Measurements from ENCODE around the gene ZSWIM6. TPM values are rescaled to one million over a fixed set of nuclear protein-coding genes. Genes with fewer than 3 reads are reported as not detected.

ZSWIM6 gene
- total and polyA plus RNA-seq, 2 experiments from 2014 or later: 3.9 to 6.0 TPM

DNA sequence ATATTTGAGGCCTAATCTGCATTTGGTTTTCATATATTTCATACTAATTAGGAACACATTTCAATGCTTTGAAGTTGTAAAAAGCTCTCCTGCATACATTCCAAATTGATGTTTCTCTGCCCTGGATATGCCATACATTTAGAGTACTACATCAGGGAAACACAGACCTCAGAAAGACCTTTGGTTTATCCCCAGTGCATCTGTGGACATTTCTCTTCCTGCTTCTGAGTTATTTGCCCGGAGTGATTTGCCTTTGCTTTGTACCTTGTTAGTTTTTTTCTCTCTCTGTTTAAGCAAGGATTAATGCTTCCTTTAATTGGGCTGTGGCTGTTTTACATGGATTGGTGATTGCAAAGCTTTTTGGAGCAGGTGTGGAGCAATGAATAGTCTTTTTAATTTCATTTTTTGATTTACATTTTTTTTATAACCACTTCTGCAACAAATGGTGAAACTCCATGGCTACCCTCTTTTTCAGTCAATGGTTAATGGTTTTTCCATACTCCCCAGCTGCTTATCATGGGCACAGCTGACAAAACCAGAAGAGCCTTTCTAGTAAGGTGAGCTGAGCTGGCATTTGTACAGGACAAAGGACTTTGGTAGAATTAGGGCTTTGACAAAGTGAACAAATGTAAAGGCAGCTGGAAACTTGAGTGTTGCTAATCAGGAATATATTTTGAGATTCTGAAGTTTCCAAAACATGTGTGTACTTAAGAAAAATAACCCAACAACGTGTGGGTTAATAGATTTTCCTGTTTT, 54.2 kb downstream of the ZSWIM6 start:
- H2AFZ ChIP-seq: no peak overlapping the region
- H4K20me1 ChIP-seq (replicated peaks; ENCODE audit: insufficient read depth): peaks cover 9% of the 10 kb centered on the region; the same call in 1 of the 2 replicates
- ATAC-seq (no peak), DNase-seq (ENCODE audit: low spot score) (no peak)
- no peaks in the 10 kb centered on the region for H3K36me3 ChIP-seq (ENCODE audit: insufficient read depth)
- no peak overlapping the region for H3K27ac ChIP-seq (ENCODE audit: low read depth)
- Mint-ChIP-seq H3K4me1 (peaks cover 13% of the 10 kb centered on the region), H3K4me3 (no peak overlapping the region), H3K27ac (peak overlapping the region; percentile 20; the same call in 1 of the 2 replicates), H3K27me3 (ENCODE audit: insufficient read depth, low read depth, poor library complexity) (peaks cover under 1% of the 10 kb centered on the region), H3K9me3 (no peaks in the 10 kb centered on the region; the same call in 2 of the 3 replicates), H3K36me3 (ENCODE audit: low read depth) (no peaks in the 10 kb centered on the region; the same call in 2 of the 3 replicates)
- peaks cover 35% of the 10 kb centered on the region for H3K79me2 ChIP-seq (replicated peaks; ENCODE audit: insufficient read depth)
- peaks cover 8% of the 10 kb centered on the region for H3K4me1 ChIP-seq (ENCODE audit: insufficient read depth)
- TF ChIP-seq, protein P1, sequence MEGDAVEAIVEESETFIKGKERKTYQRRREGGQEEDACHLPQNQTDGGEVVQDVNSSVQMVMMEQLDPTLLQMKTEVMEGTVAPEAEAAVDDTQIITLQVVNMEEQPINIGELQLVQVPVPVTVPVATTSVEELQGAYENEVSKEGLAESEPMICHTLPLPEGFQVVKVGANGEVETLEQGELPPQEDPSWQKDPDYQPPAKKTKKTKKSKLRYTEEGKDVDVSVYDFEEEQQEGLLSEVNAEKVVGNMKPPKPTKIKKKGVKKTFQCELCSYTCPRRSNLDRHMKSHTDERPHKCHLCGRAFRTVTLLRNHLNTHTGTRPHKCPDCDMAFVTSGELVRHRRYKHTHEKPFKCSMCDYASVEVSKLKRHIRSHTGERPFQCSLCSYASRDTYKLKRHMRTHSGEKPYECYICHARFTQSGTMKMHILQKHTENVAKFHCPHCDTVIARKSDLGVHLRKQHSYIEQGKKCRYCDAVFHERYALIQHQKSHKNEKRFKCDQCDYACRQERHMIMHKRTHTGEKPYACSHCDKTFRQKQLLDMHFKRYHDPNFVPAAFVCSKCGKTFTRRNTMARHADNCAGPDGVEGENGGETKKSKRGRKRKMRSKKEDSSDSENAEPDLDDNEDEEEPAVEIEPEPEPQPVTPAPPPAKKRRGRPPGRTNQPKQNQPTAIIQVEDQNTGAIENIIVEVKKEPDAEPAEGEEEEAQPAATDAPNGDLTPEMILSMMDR (conservative IDR thresholded peaks at IDR 0.05; ENCODE audit: low read depth in 2 of 2): no peak
- TF ChIP-seq, protein P2, sequence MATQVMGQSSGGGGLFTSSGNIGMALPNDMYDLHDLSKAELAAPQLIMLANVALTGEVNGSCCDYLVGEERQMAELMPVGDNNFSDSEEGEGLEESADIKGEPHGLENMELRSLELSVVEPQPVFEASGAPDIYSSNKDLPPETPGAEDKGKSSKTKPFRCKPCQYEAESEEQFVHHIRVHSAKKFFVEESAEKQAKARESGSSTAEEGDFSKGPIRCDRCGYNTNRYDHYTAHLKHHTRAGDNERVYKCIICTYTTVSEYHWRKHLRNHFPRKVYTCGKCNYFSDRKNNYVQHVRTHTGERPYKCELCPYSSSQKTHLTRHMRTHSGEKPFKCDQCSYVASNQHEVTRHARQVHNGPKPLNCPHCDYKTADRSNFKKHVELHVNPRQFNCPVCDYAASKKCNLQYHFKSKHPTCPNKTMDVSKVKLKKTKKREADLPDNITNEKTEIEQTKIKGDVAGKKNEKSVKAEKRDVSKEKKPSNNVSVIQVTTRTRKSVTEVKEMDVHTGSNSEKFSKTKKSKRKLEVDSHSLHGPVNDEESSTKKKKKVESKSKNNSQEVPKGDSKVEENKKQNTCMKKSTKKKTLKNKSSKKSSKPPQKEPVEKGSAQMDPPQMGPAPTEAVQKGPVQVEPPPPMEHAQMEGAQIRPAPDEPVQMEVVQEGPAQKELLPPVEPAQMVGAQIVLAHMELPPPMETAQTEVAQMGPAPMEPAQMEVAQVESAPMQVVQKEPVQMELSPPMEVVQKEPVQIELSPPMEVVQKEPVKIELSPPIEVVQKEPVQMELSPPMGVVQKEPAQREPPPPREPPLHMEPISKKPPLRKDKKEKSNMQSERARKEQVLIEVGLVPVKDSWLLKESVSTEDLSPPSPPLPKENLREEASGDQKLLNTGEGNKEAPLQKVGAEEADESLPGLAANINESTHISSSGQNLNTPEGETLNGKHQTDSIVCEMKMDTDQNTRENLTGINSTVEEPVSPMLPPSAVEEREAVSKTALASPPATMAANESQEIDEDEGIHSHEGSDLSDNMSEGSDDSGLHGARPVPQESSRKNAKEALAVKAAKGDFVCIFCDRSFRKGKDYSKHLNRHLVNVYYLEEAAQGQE (IDR thresholded peaks at IDR 0.05; ENCODE audit: unreplicated experiment): no peak
- TF ChIP-seq ZNF331 (CRISPR knock-in tag; IDR thresholded peaks at IDR 0.05; ENCODE audit: low read depth): no peak
- H3K27me3 ChIP-seq (ENCODE audit: insufficient read depth): no peaks in the 10 kb centered on the region
- 0 out of 2 replicates have a peak, but pooled peaks cover 3% of the 10 kb centered on the region for H3K9me2 ChIP-seq (ENCODE audit: insufficient read depth)
- no peak overlapping the region for H3K4me2 ChIP-seq
- H3F3A ChIP-seq (replicated peaks; ENCODE audit: low read depth): no peaks in the 10 kb centered on the region
- H3K4me3 ChIP-seq: no peak overlapping the region

DNA sequence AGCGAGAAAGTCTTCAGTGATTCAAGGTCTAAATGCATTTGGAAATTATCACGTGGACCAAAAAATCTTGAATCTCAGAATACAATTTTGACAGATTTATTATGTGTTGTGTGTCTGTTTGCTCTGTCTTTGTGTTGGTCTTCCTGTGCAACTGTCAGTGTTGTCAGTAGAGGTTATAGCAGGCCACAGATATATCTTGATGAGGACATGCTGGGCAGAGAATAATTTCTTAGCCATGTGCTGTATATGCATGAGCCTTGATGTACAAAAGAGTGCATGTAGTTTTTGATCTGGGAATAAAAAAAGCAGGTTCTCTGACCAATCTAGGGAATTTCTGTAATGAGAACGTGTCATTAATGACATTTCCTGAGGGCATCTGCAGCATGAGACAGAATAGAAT, 57.6 kb downstream of the ZSWIM6 start:
- no peak overlapping the region for H3K4me3 ChIP-seq
- no peak overlapping the region for H2AFZ ChIP-seq
- peaks cover 15% of the 10 kb centered on the region for H3K4me1 Mint-ChIP-seq
- TF ChIP-seq, protein P2 (IDR thresholded peaks at IDR 0.05; ENCODE audit: unreplicated experiment): no peak
- TF ChIP-seq EZH2phosphoT487 (IDR thresholded peaks at IDR 0.05; ENCODE audit: unreplicated experiment) (no peak), ZNF114 (CRISPR knock-in tag; IDR thresholded peaks at IDR 0.05) (no peak), STAT1 (IDR thresholded peaks at IDR 0.05; ENCODE audit: unreplicated experiment) (no peak)
- peaks cover 8% of the 10 kb centered on the region for H3K4me1 ChIP-seq (ENCODE audit: insufficient read depth)
- no peaks in the 10 kb centered on the region for H3K36me3 ChIP-seq (ENCODE audit: insufficient read depth)
- no peaks in the 10 kb centered on the region for H3K27me3 ChIP-seq (ENCODE audit: insufficient read depth)
- H3K9me2 ChIP-seq (ENCODE audit: insufficient read depth): 0 out of 2 replicates have a peak, but pooled peaks cover 4% of the 10 kb centered on the region
- peaks cover 23% of the 10 kb centered on the region for H3K79me2 ChIP-seq (replicated peaks; ENCODE audit: insufficient read depth)
- peaks cover 8% of the 10 kb centered on the region; the same call in 2 of the 3 replicates for H3K36me3 Mint-ChIP-seq (ENCODE audit: low read depth)
- H3K27me3 Mint-ChIP-seq (ENCODE audit: insufficient read depth, low read depth, poor library complexity): peaks cover 6% of the 10 kb centered on the region
- H3K4me2 ChIP-seq: no peak overlapping the region
- ATAC-seq: no peak
- no peaks in the 10 kb centered on the region for H3F3A ChIP-seq (replicated peaks; ENCODE audit: low read depth)
- no peak overlapping the region for H3K27ac Mint-ChIP-seq
- no peak overlapping the region for H3K27ac ChIP-seq (ENCODE audit: low read depth)
- H4K20me1 ChIP-seq (replicated peaks; ENCODE audit: insufficient read depth): peaks cover 9% of the 10 kb centered on the region; the same call in 1 of the 2 replicates
- DNase-seq (ENCODE audit: low spot score): no peak
- no peak overlapping the region for H3K4me3 Mint-ChIP-seq
- H3K9me3 Mint-ChIP-seq: no peaks in the 10 kb centered on the region; the same call in 2 of the 3 replicates

All from GM23338 (cell line).